Measurements from ENCODE around the gene LARGE1. TPM values are rescaled to one million over a fixed set of nuclear protein-coding genes. Genes with fewer than 3 reads are reported as not detected.

Gene LARGE1
- total RNA-seq, 6 experiments from 2014 or later = 12.2 to 28.3 (median 15.2) TPM

DNA sequence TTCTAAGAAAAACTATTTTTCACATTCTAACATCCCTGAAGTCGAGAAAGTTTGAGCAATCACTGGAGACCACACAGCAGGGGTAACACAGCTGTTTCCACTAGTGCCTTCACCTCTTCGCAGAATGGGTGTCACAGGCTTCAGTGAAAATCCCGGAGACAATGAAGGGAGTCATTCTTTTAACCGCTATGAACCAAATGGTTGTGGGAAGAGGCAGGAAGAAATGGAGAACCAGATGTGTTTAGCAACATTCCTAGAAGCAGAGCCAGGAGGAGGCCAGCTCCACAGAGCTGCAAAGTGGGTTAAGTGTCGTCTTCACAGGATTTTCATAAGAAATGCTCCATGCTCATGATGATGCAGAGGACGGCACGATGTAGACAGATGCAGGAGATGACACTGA lies 221.1 kb downstream of the LARGE1 start:
- no peaks in the 10 kb centered on the region for H3K4me1 ChIP-seq
- no peaks in the 10 kb centered on the region for H3K9me3 ChIP-seq
- no peak overlapping the region for H3K4me3 ChIP-seq
- H3K36me3 ChIP-seq = no peaks in the 10 kb centered on the region
- no peaks in the 10 kb centered on the region for H3K27me3 ChIP-seq
- ATAC-seq (no peak), DNase-seq (no peak)
- 73% methylated on average over 7 of the region's 7 CpGs for WGBS (ENCODE audit: insufficient coverage, low coverage, low lambda C conversion rate, missing lambda C conversion rate)
- intact Hi-C loops (cut with DNase I) = no loop called here
- H3K27ac ChIP-seq = no peak overlapping the region
- TF ChIP-seq, protein P1, sequence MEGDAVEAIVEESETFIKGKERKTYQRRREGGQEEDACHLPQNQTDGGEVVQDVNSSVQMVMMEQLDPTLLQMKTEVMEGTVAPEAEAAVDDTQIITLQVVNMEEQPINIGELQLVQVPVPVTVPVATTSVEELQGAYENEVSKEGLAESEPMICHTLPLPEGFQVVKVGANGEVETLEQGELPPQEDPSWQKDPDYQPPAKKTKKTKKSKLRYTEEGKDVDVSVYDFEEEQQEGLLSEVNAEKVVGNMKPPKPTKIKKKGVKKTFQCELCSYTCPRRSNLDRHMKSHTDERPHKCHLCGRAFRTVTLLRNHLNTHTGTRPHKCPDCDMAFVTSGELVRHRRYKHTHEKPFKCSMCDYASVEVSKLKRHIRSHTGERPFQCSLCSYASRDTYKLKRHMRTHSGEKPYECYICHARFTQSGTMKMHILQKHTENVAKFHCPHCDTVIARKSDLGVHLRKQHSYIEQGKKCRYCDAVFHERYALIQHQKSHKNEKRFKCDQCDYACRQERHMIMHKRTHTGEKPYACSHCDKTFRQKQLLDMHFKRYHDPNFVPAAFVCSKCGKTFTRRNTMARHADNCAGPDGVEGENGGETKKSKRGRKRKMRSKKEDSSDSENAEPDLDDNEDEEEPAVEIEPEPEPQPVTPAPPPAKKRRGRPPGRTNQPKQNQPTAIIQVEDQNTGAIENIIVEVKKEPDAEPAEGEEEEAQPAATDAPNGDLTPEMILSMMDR (IDR thresholded peaks at IDR 0.05) = no peak
- no peak for TF ChIP-seq POLR2A (IDR thresholded peaks at IDR 0.05)

DNA sequence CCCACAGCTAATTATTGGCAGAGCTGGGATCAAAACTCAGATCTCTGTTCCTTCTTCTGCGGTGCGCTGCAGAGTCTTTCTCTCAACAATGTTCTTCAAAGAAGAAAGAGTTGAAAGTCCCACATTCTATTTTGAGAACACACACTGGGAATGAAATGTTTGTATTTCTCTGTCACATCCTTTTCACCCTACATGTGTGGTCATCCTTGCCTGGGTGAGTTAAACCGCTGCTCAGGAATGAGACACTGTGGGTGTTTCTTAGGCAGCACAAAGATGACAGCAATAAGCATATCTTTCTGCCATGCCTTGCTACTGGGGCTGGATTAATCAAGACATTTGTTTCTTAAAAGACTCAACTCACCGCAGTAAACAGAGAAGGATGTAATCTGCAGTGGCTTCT lies 222.6 kb downstream of the LARGE1 start:
- 95% methylated on average over 4 of the region's 4 CpGs for WGBS (ENCODE audit: insufficient coverage, low coverage, low lambda C conversion rate, missing lambda C conversion rate)
- H3K9me3 ChIP-seq = no peaks in the 10 kb centered on the region
- no peaks in the 10 kb centered on the region for H3K27me3 ChIP-seq
- no peaks in the 10 kb centered on the region for H3K36me3 ChIP-seq
- no peak overlapping the region for H3K4me3 ChIP-seq
- intact Hi-C loops (cut with DNase I) = no loop called here
- no peak overlapping the region for H3K27ac ChIP-seq
- no peaks in the 10 kb centered on the region for H3K4me1 ChIP-seq
- TF ChIP-seq POLR2A (IDR thresholded peaks at IDR 0.05) = no peak
- TF ChIP-seq, protein P1 (IDR thresholded peaks at IDR 0.05) = no peak
- no peak for DNase-seq
- no peak for ATAC-seq

DNA sequence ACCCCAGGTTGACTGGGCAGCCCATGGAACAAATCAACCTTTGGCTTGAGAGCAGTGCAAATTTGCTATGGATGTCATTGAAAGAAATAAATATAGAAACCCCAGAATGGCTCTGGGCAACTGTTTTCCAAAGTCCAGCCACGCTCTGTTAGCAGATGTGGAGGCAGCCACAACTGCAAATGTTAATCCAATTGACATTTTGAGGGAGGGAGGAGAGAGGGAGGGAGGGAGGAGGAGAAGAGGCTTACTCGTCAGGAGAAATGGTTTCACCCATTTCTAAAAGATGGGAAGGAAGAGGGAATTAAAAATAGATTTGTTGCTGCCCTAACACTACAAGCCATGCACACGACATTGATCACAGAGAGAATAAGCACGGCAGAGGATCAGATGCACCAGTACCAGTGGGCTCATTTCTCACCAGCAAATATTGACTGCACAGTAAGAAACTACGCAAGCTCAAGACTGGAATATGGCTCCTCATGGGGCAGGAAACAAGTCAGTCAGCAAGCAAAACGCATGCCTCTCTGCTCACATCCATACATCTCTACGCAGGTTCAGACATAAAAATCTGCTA lies 229.1 kb downstream of the LARGE1 start:
- intact Hi-C loops (cut with DNase I) = no loop called here
- Histone ChIP-seq H3K9me3 (no peaks in the 10 kb centered on the region), H3K4me3 (no peak overlapping the region), H3K36me3 (no peaks in the 10 kb centered on the region), H3K4me1 (no peaks in the 10 kb centered on the region), H3K27ac (no peak overlapping the region), H3K27me3 (no peaks in the 10 kb centered on the region)
- DNase-seq (no peak), ATAC-seq (no peak)
- TF ChIP-seq POLR2A (IDR thresholded peaks at IDR 0.05) = no peak
- TF ChIP-seq, protein P1 (IDR thresholded peaks at IDR 0.05) = no peak
- WGBS (ENCODE audit: insufficient coverage, low coverage, low lambda C conversion rate, missing lambda C conversion rate) = 83% methylated on average over 2 of the region's 7 CpGs

DNA sequence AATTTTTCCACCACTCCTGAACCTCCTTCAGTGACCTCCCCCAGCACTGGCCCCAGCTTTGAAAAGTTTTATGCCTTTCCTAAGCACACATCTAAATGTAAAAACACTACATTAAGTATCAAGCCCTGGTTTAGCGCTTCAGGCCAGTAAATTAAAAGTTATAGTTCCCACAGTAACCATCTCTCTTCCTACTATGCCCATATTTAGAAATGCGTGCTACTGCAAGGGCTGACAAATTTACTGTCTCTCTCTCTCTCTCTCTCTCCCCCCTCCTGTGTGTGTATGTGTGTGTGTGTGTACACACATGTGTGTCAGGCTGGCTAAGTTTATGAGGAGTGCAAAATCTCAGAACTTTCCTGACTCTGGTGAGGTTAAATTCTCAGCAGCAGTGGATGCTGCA lies 231.4 kb downstream of the LARGE1 start:
- no peaks in the 10 kb centered on the region for H3K4me1 ChIP-seq
- H3K27me3 ChIP-seq = no peaks in the 10 kb centered on the region
- DNase-seq (no peak), ATAC-seq (no peak)
- TF ChIP-seq POLR2A (IDR thresholded peaks at IDR 0.05) = no peak
- TF ChIP-seq, protein P1 (IDR thresholded peaks at IDR 0.05) = no peak
- H3K27ac ChIP-seq = no peak overlapping the region
- 93% methylated on average over 2 of the region's 2 CpGs for WGBS (ENCODE audit: insufficient coverage, low coverage, low lambda C conversion rate, missing lambda C conversion rate)
- no peak overlapping the region for H3K4me3 ChIP-seq
- no peaks in the 10 kb centered on the region for H3K9me3 ChIP-seq
- H3K36me3 ChIP-seq = no peaks in the 10 kb centered on the region
- intact Hi-C loops (cut with DNase I) = no loop called here

DNA sequence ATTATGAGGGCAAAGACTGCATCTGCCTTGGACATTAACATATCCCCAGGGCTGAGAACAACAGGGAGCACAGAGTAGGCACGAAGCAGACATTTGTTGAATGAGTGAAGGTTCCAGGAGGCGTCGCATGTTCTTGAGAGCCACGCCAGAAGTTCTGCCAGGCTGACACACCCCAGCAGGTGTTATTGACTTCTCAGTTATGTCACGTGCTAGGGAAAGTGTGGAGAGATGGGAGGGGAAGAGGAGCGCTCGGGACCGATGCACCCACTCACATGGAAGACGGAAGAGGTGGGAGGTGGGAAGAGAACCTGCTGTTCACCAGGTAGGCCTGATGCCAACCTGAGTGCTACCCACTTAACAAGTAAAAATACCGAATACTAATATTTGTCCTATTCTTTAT lies 232.8 kb downstream of the LARGE1 start:
- Histone ChIP-seq H3K27ac (no peak overlapping the region), H3K36me3 (no peaks in the 10 kb centered on the region), H3K4me1 (no peaks in the 10 kb centered on the region), H3K4me3 (no peak overlapping the region), H3K27me3 (no peaks in the 10 kb centered on the region), H3K9me3 (no peaks in the 10 kb centered on the region)
- DNase-seq (no peak), ATAC-seq (no peak)
- 100% methylated on average over 2 of the region's 10 CpGs for WGBS (ENCODE audit: insufficient coverage, low coverage, low lambda C conversion rate, missing lambda C conversion rate)
- TF ChIP-seq, protein P1 (IDR thresholded peaks at IDR 0.05) = no peak
- TF ChIP-seq POLR2A (IDR thresholded peaks at IDR 0.05) = no peak
- intact Hi-C loops (cut with DNase I) = no loop called here
